ENCODE results near the gene TBL1X. TPM values are rescaled to one million over a fixed set of nuclear protein-coding genes. Genes with fewer than 3 reads are reported as not detected.

TBL1X gene
- total and polyA plus RNA-seq, 8 donors, result 2.4 to 16.6 (median 9.3) TPM

DNA sequence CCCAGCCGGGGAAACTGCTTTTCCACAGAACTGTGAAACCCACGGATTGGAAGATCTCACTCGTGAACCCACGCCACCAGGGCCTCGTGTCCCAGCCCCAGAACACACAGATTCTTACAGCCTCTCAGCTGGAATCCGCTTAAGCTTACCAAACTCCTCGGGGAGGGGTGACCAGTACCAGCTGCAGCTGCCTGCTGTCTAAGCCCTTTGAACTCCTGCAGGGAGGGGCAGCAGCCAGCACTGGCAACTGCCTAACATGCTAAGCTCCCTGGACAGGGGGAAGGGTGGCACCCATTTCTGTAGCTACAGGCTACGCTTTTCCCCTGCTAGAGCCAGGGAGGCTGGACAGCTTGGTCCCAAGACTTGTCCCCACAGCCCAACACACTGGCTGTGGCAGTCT lies 38.4 kb downstream of the TBL1X start:
- Histone ChIP-seq H3K4me3 (no peak overlapping the region), H3K9me3 (no peaks in the 10 kb centered on the region), H3K4me1 (no peaks in the 10 kb centered on the region), H3K27ac (no peak overlapping the region), H3K27me3 (no peaks in the 10 kb centered on the region), H3K36me3 (no peaks in the 10 kb centered on the region)
- no peak for ATAC-seq
- no peak for DNase-seq
- 81 to 85% methylated on average over 8 of the region's 8 CpGs for WGBS, 2 donors
- TF ChIP-seq, protein P1, sequence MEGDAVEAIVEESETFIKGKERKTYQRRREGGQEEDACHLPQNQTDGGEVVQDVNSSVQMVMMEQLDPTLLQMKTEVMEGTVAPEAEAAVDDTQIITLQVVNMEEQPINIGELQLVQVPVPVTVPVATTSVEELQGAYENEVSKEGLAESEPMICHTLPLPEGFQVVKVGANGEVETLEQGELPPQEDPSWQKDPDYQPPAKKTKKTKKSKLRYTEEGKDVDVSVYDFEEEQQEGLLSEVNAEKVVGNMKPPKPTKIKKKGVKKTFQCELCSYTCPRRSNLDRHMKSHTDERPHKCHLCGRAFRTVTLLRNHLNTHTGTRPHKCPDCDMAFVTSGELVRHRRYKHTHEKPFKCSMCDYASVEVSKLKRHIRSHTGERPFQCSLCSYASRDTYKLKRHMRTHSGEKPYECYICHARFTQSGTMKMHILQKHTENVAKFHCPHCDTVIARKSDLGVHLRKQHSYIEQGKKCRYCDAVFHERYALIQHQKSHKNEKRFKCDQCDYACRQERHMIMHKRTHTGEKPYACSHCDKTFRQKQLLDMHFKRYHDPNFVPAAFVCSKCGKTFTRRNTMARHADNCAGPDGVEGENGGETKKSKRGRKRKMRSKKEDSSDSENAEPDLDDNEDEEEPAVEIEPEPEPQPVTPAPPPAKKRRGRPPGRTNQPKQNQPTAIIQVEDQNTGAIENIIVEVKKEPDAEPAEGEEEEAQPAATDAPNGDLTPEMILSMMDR (IDR thresholded peaks at IDR 0.05), result no peak
- no peak for FAIRE-seq
- intact Hi-C loops (cut with DNase I), result no loop called here

DNA sequence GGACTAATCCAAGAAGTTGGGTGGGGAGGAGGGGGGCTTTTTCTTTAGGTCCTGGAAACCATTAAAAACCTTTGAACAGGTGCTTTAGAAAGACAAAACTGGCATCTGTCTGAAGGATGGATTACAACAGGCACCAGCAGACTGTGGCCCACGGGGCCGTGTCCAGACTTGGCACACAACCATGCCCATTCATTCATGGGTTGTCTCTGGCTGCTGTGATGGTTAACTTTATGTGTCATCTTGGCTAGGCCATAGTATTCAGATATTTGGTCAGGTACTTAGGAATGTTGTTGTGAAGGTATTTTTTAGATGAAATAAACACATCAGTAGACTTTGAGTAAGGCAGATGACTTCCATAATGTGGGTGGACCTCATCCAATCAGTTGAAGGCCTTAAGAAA lies 45.5 kb downstream of the TBL1X start:
- TF ChIP-seq, protein P1 (IDR thresholded peaks at IDR 0.05), result no peak
- Histone ChIP-seq H3K27ac (no peak overlapping the region), H3K27me3 (no peaks in the 10 kb centered on the region), H3K4me1 (no peaks in the 10 kb centered on the region), H3K4me3 (no peak overlapping the region), H3K9me3 (no peaks in the 10 kb centered on the region), H3K36me3 (no peaks in the 10 kb centered on the region)
- FAIRE-seq (no peak), ATAC-seq (no peak), DNase-seq (no peak)
- WGBS, 2 donors, result 84 to 89% methylated on average over 2 of the region's 2 CpGs
- intact Hi-C loops (cut with DNase I), result no loop called here

DNA sequence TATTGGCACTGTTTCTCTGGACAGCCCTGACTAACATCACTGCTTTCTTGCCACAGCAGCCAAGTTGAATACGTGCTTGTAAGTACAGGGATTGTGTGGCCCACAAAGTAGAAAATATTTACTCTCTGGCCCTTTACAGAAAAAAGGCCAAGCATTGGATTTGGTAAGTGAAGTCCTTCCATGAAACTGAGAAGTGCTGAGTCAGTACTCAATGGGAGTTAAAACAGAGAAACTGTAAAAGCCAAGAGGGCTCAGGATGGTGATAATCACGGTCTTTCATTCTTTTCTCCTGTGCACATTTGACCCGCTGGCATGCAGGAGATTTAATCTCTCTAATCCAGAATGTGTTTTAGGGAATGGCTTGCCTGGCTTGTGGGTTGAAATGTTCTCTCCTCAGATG lies 46.1 kb downstream of the TBL1X start:
- intact Hi-C loops (cut with DNase I), result no loop called here
- no peaks in the 10 kb centered on the region for H3K36me3 ChIP-seq
- TF ChIP-seq, protein P1 (IDR thresholded peaks at IDR 0.05), result no peak
- H3K27ac ChIP-seq, result no peak overlapping the region
- WGBS, 2 donors, result 87 to 91% methylated on average over 3 of the region's 3 CpGs
- no peak for DNase-seq
- H3K9me3 ChIP-seq, result no peaks in the 10 kb centered on the region
- no peaks in the 10 kb centered on the region for H3K4me1 ChIP-seq
- FAIRE-seq, result no peak
- H3K27me3 ChIP-seq, result no peaks in the 10 kb centered on the region
- no peak overlapping the region for H3K4me3 ChIP-seq
- no peak for ATAC-seq

DNA sequence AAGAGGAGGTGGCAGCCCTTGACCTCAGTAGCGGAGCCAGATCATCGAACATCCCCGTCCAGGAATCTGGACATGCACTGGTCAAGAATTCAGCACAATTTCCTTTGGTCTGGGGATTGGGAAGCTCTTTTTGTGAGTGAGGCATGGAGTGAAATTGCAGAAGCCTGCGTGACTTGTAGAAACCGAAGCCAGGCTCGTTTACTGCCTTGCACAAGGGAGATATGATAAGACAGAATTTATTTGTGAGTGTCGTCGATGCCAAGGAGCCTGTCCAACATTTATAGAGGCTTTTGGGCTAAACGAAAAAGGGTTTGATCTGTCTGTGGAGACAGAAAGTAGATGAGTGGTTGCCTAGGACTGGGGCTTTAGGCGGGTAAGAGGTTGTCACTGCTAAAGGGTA lies 50.6 kb downstream of the TBL1X start:
- TF ChIP-seq, protein P1 (IDR thresholded peaks at IDR 0.05), result no peak
- H3K4me1 ChIP-seq, result no peaks in the 10 kb centered on the region
- FAIRE-seq, result no peak
- WGBS, 2 donors, result 65 to 67% methylated on average over 10 of the region's 10 CpGs
- ATAC-seq, result no peak
- no peaks in the 10 kb centered on the region for H3K36me3 ChIP-seq
- H3K27ac ChIP-seq, result no peak overlapping the region
- no peak for DNase-seq
- intact Hi-C loops (cut with DNase I), result no loop called here
- H3K4me3 ChIP-seq, result no peak overlapping the region
- no peaks in the 10 kb centered on the region for H3K27me3 ChIP-seq
- no peaks in the 10 kb centered on the region for H3K9me3 ChIP-seq

DNA sequence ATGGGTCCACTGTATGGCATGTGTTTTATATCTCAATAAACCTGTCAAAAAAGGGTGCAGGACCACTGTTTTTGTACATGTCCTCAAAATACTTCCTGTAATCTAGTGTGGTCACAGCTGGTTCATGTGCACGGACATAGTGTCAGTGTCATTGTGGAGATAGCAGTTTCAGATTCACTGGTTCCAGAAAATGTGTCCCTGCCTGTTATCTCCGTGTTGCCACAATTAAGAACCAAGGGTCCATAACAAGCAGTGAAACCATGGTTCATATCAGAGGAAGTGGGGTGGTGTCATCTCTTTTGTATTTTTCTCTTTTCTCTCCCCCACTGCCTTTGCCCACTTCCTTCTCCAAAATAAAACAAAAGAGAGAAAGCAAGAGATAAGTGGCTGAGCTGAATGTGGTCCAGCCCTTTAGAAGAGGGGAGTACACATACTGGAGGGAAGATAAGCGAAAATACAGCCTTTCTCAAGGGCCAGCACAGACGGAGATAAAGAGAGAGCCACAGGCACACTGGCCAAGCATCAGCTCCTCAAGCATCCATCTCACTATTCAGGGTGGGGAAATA lies 51.2 kb downstream of the TBL1X start:
- H3K36me3 ChIP-seq, result no peaks in the 10 kb centered on the region
- WGBS, 2 donors, result 49 to 73% methylated on average over 4 of the region's 4 CpGs
- no peak for DNase-seq
- no peaks in the 10 kb centered on the region for H3K27me3 ChIP-seq
- H3K4me1 ChIP-seq, result no peaks in the 10 kb centered on the region
- H3K9me3 ChIP-seq, result no peaks in the 10 kb centered on the region
- no peak overlapping the region for H3K27ac ChIP-seq
- ATAC-seq, result no peak
- TF ChIP-seq, protein P1 (IDR thresholded peaks at IDR 0.05), result no peak
- no peak overlapping the region for H3K4me3 ChIP-seq
- no peak for FAIRE-seq
- intact Hi-C loops (cut with DNase I), result no loop called here

Data from pancreas (tissue), 10 donors.